Islet of Langerhans (tissue), 1 donor: ENCODE data around the gene EXOC3L4.

Source experiments
- FAIRE-seq: peaks from one replicate; lab custom pipeline; 2011; peaks lifted over from hg19 to GRCh38; lab: Jason Lieb, UNC

The EXOC3L4 gene

DNA sequence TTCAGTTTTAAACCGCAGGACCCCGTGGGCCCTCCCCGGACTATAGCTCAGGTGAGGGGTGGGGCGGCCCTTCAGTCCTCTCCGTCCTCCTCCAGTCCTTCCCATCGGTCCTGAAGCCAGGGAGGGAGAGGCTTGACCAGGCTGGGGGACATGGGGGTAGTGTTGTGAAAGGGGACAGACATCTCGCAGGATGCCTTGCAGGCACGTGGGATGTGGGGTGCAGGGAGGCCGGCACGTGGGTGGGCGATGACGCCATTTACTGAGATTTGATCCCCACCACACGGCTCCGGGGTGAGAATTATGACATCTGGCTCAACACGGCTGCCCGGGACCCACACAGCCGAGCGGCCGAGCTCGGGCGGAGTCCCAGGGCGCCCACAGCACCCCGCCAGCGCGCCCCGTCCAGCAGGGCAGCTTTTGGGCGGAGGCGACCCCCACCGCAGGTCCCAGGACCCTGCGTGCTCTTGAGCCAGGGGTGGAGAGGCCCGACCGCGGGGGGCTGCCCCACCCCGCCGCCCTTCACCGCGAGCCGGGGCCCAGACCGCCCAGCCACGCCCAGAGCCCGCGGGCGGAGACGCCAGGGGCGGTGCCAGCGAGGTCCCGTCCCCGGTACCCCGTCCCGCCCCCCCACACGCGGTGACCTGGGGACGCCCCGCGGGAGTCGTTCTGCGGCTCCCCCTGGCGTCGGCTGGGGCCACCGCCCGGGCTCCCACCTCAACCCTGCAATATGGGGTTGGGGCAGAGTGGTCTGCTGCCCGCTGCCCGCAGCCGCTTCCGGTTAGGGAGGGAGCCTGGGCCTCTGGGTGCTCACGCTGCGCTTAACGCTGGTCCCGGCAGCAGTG lies 3.3 kb upstream of the EXOC3L4 start:
- no peak for FAIRE-seq

DNA sequence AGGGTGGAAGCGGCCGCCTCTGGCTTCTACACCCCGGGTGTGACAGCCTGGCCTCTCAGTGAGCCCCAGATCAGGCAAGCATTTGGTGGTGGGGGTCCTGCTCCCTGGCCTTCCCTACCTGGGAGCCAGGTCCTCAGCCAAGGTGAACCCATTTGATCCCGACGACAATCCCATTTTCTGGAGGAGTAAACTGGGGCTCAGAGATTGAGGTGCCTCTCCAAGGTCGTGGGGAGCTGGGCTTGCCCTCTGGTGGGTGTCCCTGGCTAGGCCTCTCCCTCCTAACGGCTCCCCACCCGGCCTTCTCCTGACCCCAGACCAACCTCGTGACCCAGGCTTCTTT lies 2.7 kb upstream of the EXOC3L4 start:
- FAIRE-seq = no peak

- no peak for FAIRE-seq
Observed at GRCh38 chr14:103093856-103094405, 594 bp upstream of the EXOC3L4 start.

GRCh38 chr14:103095210-103095778 lies 769 bp downstream of the EXOC3L4 start:
- no peak for FAIRE-seq

GRCh38 chr14:103096387-103096786 lies 1.9 kb downstream of the EXOC3L4 start:
- no peak for FAIRE-seq

- no peak for FAIRE-seq
Observed at GRCh38 chr14:103097244-103097993, 2.9 kb downstream of the EXOC3L4 start.

- no peak for FAIRE-seq
Observed at GRCh38 chr14:103097994-103098957, 3.8 kb downstream of the EXOC3L4 start.

GRCh38 chr14:103099081-103099732 lies 4.7 kb downstream of the EXOC3L4 start:
- no peak for FAIRE-seq

GRCh38 chr14:103099733-103100280 lies 5.3 kb downstream of the EXOC3L4 start:
- no peak for FAIRE-seq

DNA sequence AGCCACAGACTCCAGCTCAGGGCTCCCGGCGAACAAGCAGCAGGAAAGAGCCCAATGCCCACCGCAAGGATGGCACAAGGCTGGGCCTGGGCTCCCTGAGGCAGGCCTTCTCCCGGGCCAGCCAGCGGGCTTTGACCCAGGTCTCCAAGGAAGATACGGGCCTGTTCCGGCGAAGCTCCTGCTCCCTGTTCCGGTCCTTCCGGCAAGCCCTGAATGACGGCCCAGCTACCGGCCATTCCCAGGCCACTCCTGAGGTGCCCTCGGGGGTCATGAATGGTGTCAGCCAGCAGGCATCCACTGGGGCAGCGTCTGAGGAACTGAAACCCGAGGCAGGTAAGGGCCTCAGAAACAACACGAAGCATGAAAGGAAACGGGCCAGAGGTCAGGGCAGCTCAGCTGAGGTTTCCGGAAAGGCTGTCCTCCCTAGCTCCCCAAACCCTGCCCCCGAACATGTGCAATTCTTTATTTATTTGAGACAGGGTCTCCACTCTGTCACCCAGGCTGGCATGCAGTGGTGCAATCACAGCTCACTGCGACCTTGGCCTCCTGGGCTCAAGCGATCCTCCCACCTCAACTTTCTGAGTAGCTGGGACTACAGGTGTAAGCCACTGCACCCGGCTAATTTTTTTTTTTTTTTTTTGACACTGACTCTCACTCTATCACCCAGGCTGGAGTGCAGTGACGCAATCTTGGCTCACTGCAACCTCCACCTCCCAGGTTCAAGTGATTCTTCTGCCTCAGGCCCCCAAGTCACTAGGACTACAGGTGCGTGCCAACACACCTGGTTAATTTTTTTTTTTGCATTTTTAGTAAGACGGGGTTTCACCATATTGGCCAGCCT lies 6.0 kb downstream of the EXOC3L4 start:
- no peak for FAIRE-seq

DNA sequence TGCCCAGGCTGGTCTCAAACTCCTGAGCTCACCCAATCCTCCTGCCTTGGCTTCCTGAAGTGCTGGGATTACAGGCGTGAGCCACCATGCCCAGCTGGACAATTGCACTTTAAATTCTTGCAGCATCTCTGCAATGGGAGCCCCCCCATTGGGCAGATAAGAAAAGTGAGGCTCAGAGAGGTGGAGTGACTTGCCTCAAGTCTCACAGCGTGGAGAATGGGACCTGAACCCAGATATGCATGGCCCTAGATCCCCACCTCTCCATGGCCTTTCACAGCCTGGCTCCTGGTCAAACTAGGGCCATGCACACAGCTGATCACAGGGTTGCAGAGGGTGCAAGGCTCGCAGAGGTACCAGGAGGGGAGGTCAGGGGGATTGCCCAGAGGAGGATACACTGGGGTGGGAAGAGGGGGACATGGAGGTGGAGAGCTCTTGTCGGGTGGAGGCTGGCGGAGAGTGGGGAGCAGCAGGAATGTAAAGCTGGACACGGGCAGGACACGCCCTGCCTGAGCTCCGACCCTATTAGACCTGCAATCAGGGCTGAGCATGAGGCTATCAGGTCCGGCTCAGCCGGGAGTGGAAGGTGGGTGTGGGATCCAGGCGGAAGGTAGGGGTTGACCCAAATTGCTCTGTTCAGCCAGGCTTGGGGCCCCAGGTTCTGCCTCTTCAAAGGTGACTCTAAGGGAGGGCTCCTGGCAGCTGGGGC lies 6.9 kb downstream of the EXOC3L4 start:
- FAIRE-seq = no peak

- no peak for FAIRE-seq
Observed at GRCh38 chr14:103101963-103102688, 7.6 kb downstream of the EXOC3L4 start.

- no peak for FAIRE-seq
Observed at GRCh38 chr14:103102689-103103260, 8.2 kb downstream of the EXOC3L4 start.

- FAIRE-seq = no peak
Observed at GRCh38 chr14:103103461-103104388, 9.2 kb downstream of the EXOC3L4 start.

- no peak for FAIRE-seq
Observed at GRCh38 chr14:103104389-103104653, 9.8 kb downstream of the EXOC3L4 start.

DNA sequence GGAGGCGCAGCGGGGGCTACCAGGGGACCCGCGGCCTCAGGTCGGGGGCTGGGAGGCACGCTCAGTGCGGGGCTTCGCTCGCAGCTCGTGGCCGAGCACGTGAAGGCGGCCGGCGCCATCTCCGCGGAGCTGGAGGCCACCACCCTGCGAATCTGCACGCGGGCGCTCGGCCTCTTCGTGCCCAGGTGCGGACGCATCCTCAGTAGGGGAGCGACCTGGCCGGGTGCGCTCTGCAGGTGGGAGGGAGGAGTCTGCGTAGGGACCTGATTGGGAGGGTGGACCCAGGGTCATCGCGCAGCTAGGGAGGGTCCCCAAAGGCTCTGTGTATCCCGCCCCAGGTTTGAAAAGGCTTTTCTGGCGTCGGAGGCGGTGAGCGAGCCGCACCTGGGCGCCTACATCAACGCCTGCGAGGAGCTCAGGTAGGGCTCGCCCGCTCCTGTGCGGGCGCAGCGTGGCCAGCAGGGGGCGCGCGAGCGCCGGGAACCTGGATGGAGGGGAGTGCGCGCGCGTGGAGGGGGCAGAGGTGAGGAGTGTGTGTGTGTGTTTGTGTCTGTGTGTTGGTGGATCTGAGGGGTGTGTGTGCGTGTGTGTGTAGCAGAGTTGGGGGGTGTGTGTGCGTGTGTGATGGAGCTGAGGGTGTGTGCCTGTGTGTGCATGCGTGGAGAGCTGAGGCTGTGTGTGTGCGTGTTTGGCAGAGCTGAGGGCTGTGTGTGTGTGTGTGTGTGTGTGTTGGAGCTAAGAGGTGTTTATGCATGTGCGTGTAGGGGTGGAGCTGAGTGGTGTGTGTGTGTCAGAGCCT lies 10.3 kb downstream of the EXOC3L4 start:
- FAIRE-seq = no peak
